CD14-positive monocyte (primary cell): ENCODE results near the gene UBL4A. TPM values are rescaled to one million over a fixed set of nuclear protein-coding genes. Genes with fewer than 3 reads are reported as not detected.

ENCODE experiments used
- DNase-seq, 3 donors: peaks; one replicate each; pipeline ENCODE4 v3.0.0-alpha.2; 2011 to 2022
- H2AFZ ChIP-seq: 2 replicates; pipeline ENCODE4 v1.6.0; 2012; ENCODE audit warnings: mild to moderate bottlenecking, low read depth, low read length, inconsistent platforms; ENCODE audit not compliant: insufficient read depth, poor library complexity, severe bottlenecking
- H3K27ac ChIP-seq, 2 donors: 1 replicate in 1 of 2; 2 replicates in 1 of 2; pipeline ENCODE4 v1.5.1; 2012 to 2013; ENCODE audit warnings: low read length in 2 of 2, control low read depth in 1 of 2, inconsistent platforms in 1 of 2, low read depth in 1 of 2, mild to moderate bottlenecking in 1 of 2
- H3K27me3 ChIP-seq, 2 donors: one replicate each; pipeline versions ENCODE4 v1.6.0 to v1.6.1; 2011 to 2013; ENCODE audit warnings: low read length in 2 of 2; ENCODE audit not compliant: control insufficient read depth in 2 of 2, insufficient read depth in 2 of 2
- H3K36me3 ChIP-seq, 2 donors: replicated peaks in 1 of 2; 1 replicate in 1 of 2; 2 replicates in 1 of 2; pipeline versions ENCODE4 v1.5.1 to v1.6.1; 2012 to 2013; ENCODE audit warnings: low read length in 2 of 2, control low read depth in 1 of 2, inconsistent platforms in 1 of 2, mild to moderate bottlenecking in 1 of 2; ENCODE audit not compliant: insufficient read depth in 2 of 2, control insufficient read depth in 1 of 2
- H3K4me1 ChIP-seq, 2 donors: 1 replicate in 1 of 2; 2 replicates in 1 of 2; pipeline versions ENCODE4 v1.5.1 to v1.6.1; 2012 to 2013; ENCODE audit warnings: low read length in 2 of 2, control low read depth in 1 of 2, inconsistent platforms in 1 of 2, mild to moderate bottlenecking in 1 of 2, moderate library complexity in 1 of 2; ENCODE audit not compliant: insufficient read depth in 2 of 2, control insufficient read depth in 1 of 2
- H3K4me2 ChIP-seq: replicated peaks from 2 replicates; pipeline ENCODE3; 2012; ENCODE audit warnings: low read length, moderate library complexity, mild to moderate bottlenecking; ENCODE audit not compliant: poor library complexity, severe bottlenecking; ENCODE audit errors: extremely low read depth
- H3K4me3 ChIP-seq, 3 experiments: fragments of 200-600 bp in 1 of 3; sonication (generic) in 1 of 3; replicated peaks in 1 of 3; 1 replicate in 2 of 3; 2 replicates in 1 of 3; pipeline ENCODE4 v1.5.1; 2011 to 2013; ENCODE audit warnings: low read length in 3 of 3, mild to moderate bottlenecking in 3 of 3, control low read depth in 2 of 3, low read depth in 2 of 3, inconsistent platforms in 1 of 3, moderate library complexity in 1 of 3
- H3K79me2 ChIP-seq: 2 replicates; pipeline ENCODE4 v1.6.0; 2012; ENCODE audit warnings: mild to moderate bottlenecking, control low read depth, inconsistent platforms, low read length, moderate library complexity; ENCODE audit not compliant: insufficient read depth
- H3K9ac ChIP-seq: 2 replicates; pipeline ENCODE4 v1.6.0; 2017; ENCODE audit warnings: low read length, mild to moderate bottlenecking; ENCODE audit not compliant: insufficient read depth, poor library complexity, severe bottlenecking
- H3K9me3 ChIP-seq, 2 donors: replicated peaks in 1 of 2; 1 replicate in 1 of 2; 2 replicates in 1 of 2; pipeline versions ENCODE4 v1.5.1 to v1.6.1; 2012 to 2013; ENCODE audit warnings: low read length in 2 of 2, control low read depth in 1 of 2; ENCODE audit not compliant: control insufficient read depth in 1 of 2, insufficient read depth in 1 of 2
- H4K20me1 ChIP-seq: 2 replicates; pipeline ENCODE4 v1.6.0; 2012; ENCODE audit warnings: mild to moderate bottlenecking, low read length, control low read depth, moderate library complexity; ENCODE audit not compliant: insufficient read depth
- H3K27ac Mint-ChIP-seq, 7 donors: one replicate each; pipeline ENCODE4 v1.8.0; 2020; ENCODE audit warnings: mild to moderate bottlenecking in 7 of 7, mixed read lengths in 7 of 7, moderate library complexity in 6 of 7, inconsistent platforms in 2 of 7
- H3K27me3 Mint-ChIP-seq, 3 donors: one replicate each; pipeline ENCODE4 v1.8.0; 2021 to 2022; ENCODE audit warnings: low read depth in 3 of 3, mild to moderate bottlenecking in 3 of 3, mixed read lengths in 3 of 3, moderate library complexity in 3 of 3, inconsistent platforms in 1 of 3
- H3K36me3 Mint-ChIP-seq, 2 donors: one replicate each; pipeline ENCODE4 v1.8.0; 2020; ENCODE audit warnings: mixed read lengths in 2 of 2, inconsistent platforms in 1 of 2, mild to moderate bottlenecking in 1 of 2
- H3K4me1 Mint-ChIP-seq: one replicate; pipeline ENCODE4 v1.8.0; 2020; ENCODE audit warnings: mild to moderate bottlenecking, mixed read lengths
- H3K4me3 Mint-ChIP-seq, 2 donors: one replicate each; pipeline ENCODE4 v1.8.0; 2020; ENCODE audit warnings: mild to moderate bottlenecking in 2 of 2, mixed read lengths in 2 of 2, moderate library complexity in 1 of 2
- H3K9me3 Mint-ChIP-seq, 7 donors: one replicate each; pipeline ENCODE4 v1.8.0; 2020 to 2022; ENCODE audit warnings: mixed read lengths in 7 of 7, mild to moderate bottlenecking in 6 of 7, moderate library complexity in 6 of 7, inconsistent platforms in 2 of 7
- whole genome bisulfite sequencing: methylation state at CpG from one replicate; pipeline ENCODE4 v1.1.5; 2013; ENCODE audit warnings: missing lambda C conversion rate; ENCODE audit not compliant: insufficient coverage; 5-methylcytosine and 5-hydroxymethylcytosine counted together
- intact Hi-C, 2 donors: fragments of 100-400 bp; cut with micrococcal nuclease; formaldehyde crosslinking; loops; one replicate each; pipeline versions ENCODE4 v1.15.0 to v1.15.1; 2023
- polyA plus RNA-seq, 3 donors: library from polyadenylated mRNA; depleted of rRNA in 1 of 3; unstranded in 2 of 3; stranded (reverse) in 1 of 3; fragments of 300-500 nt in 2 of 3; fragments of >200 nt in 1 of 3; fragmentation: Illumina TruSeq in 2 of 3; gene quantifications; 1 replicate in 2 of 3; 2 replicates in 1 of 3; pipeline ENCODE4 v1.2.3, GENCODE V29; 2012 to 2021
- TF ChIP-seq, protein P1 (sequence below): fragments of 200-600 bp; IDR thresholded peaks from one replicate; pipeline ENCODE4 v1.8.0; 2022; ENCODE audit warnings: antibody characterized with exemption, mild to moderate bottlenecking

Gene UBL4A
- polyA plus RNA-seq, 3 donors: 27.9 to 29.0 (median 28.1) TPM

DNA sequence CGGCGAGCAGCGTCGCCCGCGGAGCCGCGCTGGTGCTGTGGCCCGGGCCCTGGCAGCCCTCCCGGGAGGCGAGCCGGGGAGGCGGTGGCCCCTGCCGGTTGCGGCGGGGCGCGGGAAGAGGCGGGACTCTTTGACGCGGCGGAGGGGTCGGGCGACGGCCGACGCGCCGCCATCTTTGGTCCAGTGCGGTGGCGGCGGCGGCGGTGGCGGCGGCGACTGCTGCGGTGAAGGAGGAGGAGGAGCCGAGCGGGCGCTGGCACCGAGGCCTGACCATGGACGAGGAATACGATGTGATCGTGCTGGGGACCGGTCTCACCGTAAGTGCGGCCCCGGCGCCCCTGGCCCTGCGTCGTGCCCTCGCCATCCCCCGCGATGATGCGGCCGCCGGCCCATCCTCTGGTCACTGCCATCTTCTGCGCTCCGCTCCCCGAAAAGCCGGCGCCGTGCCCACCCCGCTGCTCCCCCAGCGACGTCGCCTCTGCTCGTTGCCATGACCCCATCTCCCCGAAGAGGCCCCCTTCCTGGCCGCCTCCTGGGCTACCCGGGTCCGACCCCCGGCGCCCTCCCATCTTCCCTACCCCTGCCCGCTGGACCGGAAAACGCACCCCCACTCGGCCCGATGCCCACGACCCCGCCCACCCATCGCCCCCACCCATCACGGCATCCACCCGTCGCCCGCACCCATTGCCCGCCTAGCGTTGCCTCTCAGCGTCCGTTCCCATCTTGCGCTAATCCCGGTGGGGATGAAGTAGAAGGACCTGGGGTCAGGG, 49.2 kb downstream of the UBL4A start, which contains the start of gene GDI1:
TSS of gene GDI1 (plus strand) at position 172 of the 770 bp plus-strand sequence. CDS start at position 273, 101 bp downstream.
- peak; percentile 33 to 63 (median 44) for DNase-seq
- Histone ChIP-seq H4K20me1 (peaks cover 15% of the 10 kb centered on the region), H3K27me3 (no peaks in the 10 kb centered on the region), H3K4me3 (peak within 1 kb of the TSS; percentile 53 to 75 (median 55)), H3K27ac (peak within 1 kb of the TSS; percentile 44 to 66), H3K4me1 (peaks cover 16 to 24% of the 10 kb centered on the region in 2 donors), H3K9me3 (peaks cover 0 to 5% of the 10 kb centered on the region in 2 donors), H2AFZ (no peak within 1 kb of the TSS), H3K36me3 (peaks cover 60 to 66% of the 10 kb centered on the region in 2 donors), H3K4me2 (peak within 1 kb of the TSS; percentile 75), H3K9ac (peak within 1 kb of the TSS; percentile 60), H3K79me2 (peaks cover 42% of the 10 kb centered on the region)
- Mint-ChIP-seq H3K27ac (peak within 1 kb of the TSS; percentile 77 to 89 (median 80)), H3K4me1 (peaks cover 20% of the 10 kb centered on the region), H3K9me3 (peaks cover 0 to 17% (median 11%) of the 10 kb centered on the region in 7 donors), H3K27me3 (peaks cover 0 to 15% (median 0%) of the 10 kb centered on the region in 3 donors), H3K36me3 (peaks cover 60 to 76% of the 10 kb centered on the region in 2 donors), H3K4me3 (peak within 1 kb of the TSS; percentile 85 to 86)
- TF ChIP-seq, protein P1, sequence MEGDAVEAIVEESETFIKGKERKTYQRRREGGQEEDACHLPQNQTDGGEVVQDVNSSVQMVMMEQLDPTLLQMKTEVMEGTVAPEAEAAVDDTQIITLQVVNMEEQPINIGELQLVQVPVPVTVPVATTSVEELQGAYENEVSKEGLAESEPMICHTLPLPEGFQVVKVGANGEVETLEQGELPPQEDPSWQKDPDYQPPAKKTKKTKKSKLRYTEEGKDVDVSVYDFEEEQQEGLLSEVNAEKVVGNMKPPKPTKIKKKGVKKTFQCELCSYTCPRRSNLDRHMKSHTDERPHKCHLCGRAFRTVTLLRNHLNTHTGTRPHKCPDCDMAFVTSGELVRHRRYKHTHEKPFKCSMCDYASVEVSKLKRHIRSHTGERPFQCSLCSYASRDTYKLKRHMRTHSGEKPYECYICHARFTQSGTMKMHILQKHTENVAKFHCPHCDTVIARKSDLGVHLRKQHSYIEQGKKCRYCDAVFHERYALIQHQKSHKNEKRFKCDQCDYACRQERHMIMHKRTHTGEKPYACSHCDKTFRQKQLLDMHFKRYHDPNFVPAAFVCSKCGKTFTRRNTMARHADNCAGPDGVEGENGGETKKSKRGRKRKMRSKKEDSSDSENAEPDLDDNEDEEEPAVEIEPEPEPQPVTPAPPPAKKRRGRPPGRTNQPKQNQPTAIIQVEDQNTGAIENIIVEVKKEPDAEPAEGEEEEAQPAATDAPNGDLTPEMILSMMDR: no peak
- intact Hi-C loops: loop anchor here in 1 of 2 donors (5.0 kb wide), 1 partner anchor 35 kb away; no protein-coding TSS in a partner anchor
- under 1% methylated on average over 59 of the region's 93 CpGs for WGBS

DNA sequence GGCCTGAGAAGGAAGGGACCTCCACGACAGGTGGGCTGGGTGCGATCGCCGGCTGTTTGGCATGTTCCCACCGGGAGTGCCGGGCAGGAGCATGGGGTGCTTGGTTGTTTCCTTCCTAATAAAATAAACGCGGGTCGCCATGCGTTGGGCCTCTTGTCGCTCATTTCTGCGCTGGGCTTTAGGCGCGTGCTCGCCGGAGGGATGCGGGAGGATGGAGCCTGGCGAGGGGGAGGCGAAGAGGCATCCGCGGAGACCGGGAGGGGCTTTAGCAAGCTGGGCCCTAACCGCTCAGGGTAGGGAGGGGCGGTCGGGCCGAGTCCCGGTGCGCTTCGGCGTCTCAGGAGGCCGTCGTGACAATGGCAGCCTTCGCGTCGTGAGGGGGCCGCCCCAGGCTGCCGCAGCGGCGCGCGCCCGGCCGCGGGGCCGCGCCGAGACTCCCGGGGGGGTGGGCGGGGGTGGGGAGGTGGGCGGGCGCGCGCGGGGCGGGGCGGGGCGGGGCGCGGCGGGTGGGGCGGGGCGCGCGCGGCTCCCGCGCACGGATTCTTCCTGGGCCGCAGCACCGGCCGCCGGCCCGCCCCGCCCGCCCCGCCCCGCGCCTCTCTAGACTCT, 49.9 kb downstream of the UBL4A start:
- H3K36me3 ChIP-seq: peaks cover 57 to 60% of the 10 kb centered on the region in 2 donors
- peaks cover 15% of the 10 kb centered on the region for H4K20me1 ChIP-seq
- WGBS: 3% methylated on average over 30 of the region's 78 CpGs
- Mint-ChIP-seq H3K27me3 (peaks cover 0 to 15% (median 0%) of the 10 kb centered on the region in 3 donors), H3K27ac (peak overlapping the region; percentile 72 to 89 (median 80)), H3K4me1 (peaks cover 26% of the 10 kb centered on the region), H3K36me3 (peaks cover 56 to 72% of the 10 kb centered on the region in 2 donors), H3K9me3 (peaks cover 0 to 17% (median 11%) of the 10 kb centered on the region in 7 donors), H3K4me3 (peak overlapping the region; percentile 53 to 73)
- H3K4me1 ChIP-seq: peaks cover 22 to 31% of the 10 kb centered on the region in 2 donors
- H3K27me3 ChIP-seq: no peaks in the 10 kb centered on the region
- H3K9me3 ChIP-seq: peaks cover 0 to 5% of the 10 kb centered on the region in 2 donors
- peak overlapping the region; percentile 7 to 75 (median 34) for H3K4me3 ChIP-seq
- DNase-seq: peak; percentile 16 to 61 (median 26)
- peak overlapping the region; percentile 44 to 66 for H3K27ac ChIP-seq
- peak overlapping the region; percentile 75 for H3K4me2 ChIP-seq
- intact Hi-C loops: loop anchor here in 1 of 2 donors (5.0 kb wide), 1 partner anchor 34 kb away; no protein-coding TSS in a partner anchor
- TF ChIP-seq, protein P1: no peak
- peak overlapping the region; percentile 60 for H3K9ac ChIP-seq
- peaks cover 49% of the 10 kb centered on the region for H3K79me2 ChIP-seq
- H2AFZ ChIP-seq: no peak overlapping the region
